Right lobe of liver (tissue), 4 donors: ENCODE data around the gene ENOX2.

ENCODE experiments used
- CTCF ChIP-seq, 4 donors: fragments of 200-600 bp in 3 of 4; fragments of 450-650 bp in 1 of 4; IDR thresholded peaks; one replicate each; pipeline versions ENCODE4 v1.5.1 to v1.8.0; 2016 to 2022; ENCODE audit warnings: antibody characterized with exemption in 4 of 4, mild to moderate bottlenecking in 2 of 4
- POLR2A ChIP-seq: fragments of 450-650 bp; IDR thresholded peaks from one replicate; pipeline ENCODE4 v1.6.1; 2017; ENCODE audit warnings: antibody characterized with exemption, mild to moderate bottlenecking
- donor health status: DM: no; HTN: no; CAD: no.
- donor health status: DM: no; HTN: no; CAD: no.
- donor health status: DM: no; HTN: yes; CAD: no.

GRCh38 chrX:130799393-130799792 lies 103.6 kb downstream of the ENOX2 start:
- TF ChIP-seq CTCF (IDR thresholded peaks at IDR 0.05) (no peak), POLR2A (no peak)
